HepG2 (cell line): ENCODE measurements around the gene CCDC142. TPM values are rescaled to one million over a fixed set of nuclear protein-coding genes. Genes with fewer than 3 reads are reported as not detected.

Source experiments
- AKAP8 ChIP-seq: sonication (generic); formaldehyde crosslinking; IDR thresholded peaks from 2 replicates; pipeline ENCODE4 v1.5.1; 2020; ENCODE audit warnings: mild to moderate bottlenecking, missing genetic modification reagents
- ATF5 ChIP-seq: sonication (generic); formaldehyde crosslinking; IDR thresholded peaks from 2 replicates; pipeline ENCODE4 v1.4.0; 2020; ENCODE audit warnings: mild to moderate bottlenecking, low read depth, missing genetic modification reagents
- CENPX ChIP-seq: sonication (generic); formaldehyde crosslinking; IDR thresholded peaks from 2 replicates; pipeline ENCODE4 v1.9.0; 2021; ENCODE audit warnings: mild to moderate bottlenecking, missing genetic modification reagents, moderate library complexity
- DMTF1 ChIP-seq: sonication (generic); formaldehyde crosslinking; IDR thresholded peaks from 2 replicates; pipeline ENCODE4 v1.4.0; 2020; ENCODE audit warnings: mild to moderate bottlenecking, missing genetic modification reagents
- FOXK1 ChIP-seq: sonication (generic); formaldehyde crosslinking; IDR thresholded peaks from 2 replicates; pipeline ENCODE4 v1.4.0; 2020; ENCODE audit warnings: low read depth, missing genetic modification reagents, borderline replicate concordance
- GABPA ChIP-seq, 2 experiments: IDR thresholded peaks; 2 replicates each; pipeline ENCODE4 v1.6.1; 2011 to 2016; ENCODE audit warnings: low read depth in 2 of 2, low read length in 1 of 2, missing biosample characterization in 1 of 2, missing genetic modification characterization in 1 of 2
- GTF3A ChIP-seq: sonication (generic); formaldehyde crosslinking; conservative IDR thresholded peaks from 2 replicates; pipeline ENCODE4 v1.4.0; 2020; ENCODE audit warnings: mild to moderate bottlenecking, missing genetic modification reagents
- HES4 ChIP-seq: sonication (generic); formaldehyde crosslinking; IDR thresholded peaks from 2 replicates; pipeline ENCODE4 v1.9.0; 2021; ENCODE audit warnings: mild to moderate bottlenecking, missing genetic modification reagents, borderline replicate concordance
- KMT2B ChIP-seq: IDR thresholded peaks from 2 replicates; pipeline ENCODE4 v1.6.1; 2016; ENCODE audit warnings: missing genetic modification reagents, missing compliant biosample characterization
- MAX ChIP-seq: IDR thresholded peaks from 2 replicates; pipeline ENCODE4 v1.6.1; 2012; ENCODE audit warnings: inconsistent platforms
- MTF1 ChIP-seq: sonication (generic); formaldehyde crosslinking; IDR thresholded peaks from 2 replicates; pipeline ENCODE4 v1.5.0; 2020; ENCODE audit warnings: missing genetic modification reagents
- MXD3 ChIP-seq: IDR thresholded peaks from 2 replicates; pipeline ENCODE4 v1.6.1; 2016; ENCODE audit warnings: mild to moderate bottlenecking, missing biosample characterization, missing genetic modification reagents
- MZF1 ChIP-seq: sonication (generic); formaldehyde crosslinking; IDR thresholded peaks from 2 replicates; pipeline ENCODE4 v1.8.1; 2023; ENCODE audit warnings: mild to moderate bottlenecking, missing genetic modification reagents, borderline replicate concordance
- REPIN1 ChIP-seq: sonication (generic); formaldehyde crosslinking; IDR thresholded peaks from 2 replicates; pipeline ENCODE4 v1.8.0; 2022; ENCODE audit warnings: missing genetic modification reagents, low read depth, mild to moderate bottlenecking, borderline replicate concordance
- ZFP91 ChIP-seq: sonication (generic); formaldehyde crosslinking; IDR thresholded peaks from 2 replicates; pipeline ENCODE4 v1.9.0; 2022; ENCODE audit warnings: missing genetic modification reagents, mild to moderate bottlenecking, borderline replicate concordance
- ZMYM4 ChIP-seq: sonication (generic); formaldehyde crosslinking; IDR thresholded peaks from 2 replicates; pipeline ENCODE4 v1.8.1; 2023; ENCODE audit warnings: mild to moderate bottlenecking, missing genetic modification reagents
- ZNF333 ChIP-seq: sonication (generic); formaldehyde crosslinking; IDR thresholded peaks from 2 replicates; pipeline ENCODE4 v1.4.0; 2020; ENCODE audit warnings: mild to moderate bottlenecking, missing genetic modification reagents, borderline replicate concordance
- ZNF550 ChIP-seq: sonication (generic); formaldehyde crosslinking; IDR thresholded peaks from 2 replicates; pipeline ENCODE4 v1.4.0; 2020; ENCODE audit warnings: mild to moderate bottlenecking, missing genetic modification reagents, borderline replicate concordance
- ZNF557 ChIP-seq: sonication (generic); formaldehyde crosslinking; IDR thresholded peaks from 2 replicates; pipeline ENCODE4 v1.4.0; 2020; ENCODE audit warnings: missing genetic modification reagents
- ZNF580 ChIP-seq: IDR thresholded peaks from 2 replicates; pipeline ENCODE4 v1.6.1; 2016; ENCODE audit warnings: low read depth, borderline replicate concordance
- ZNF749 ChIP-seq: sonication (generic); formaldehyde crosslinking; IDR thresholded peaks from 2 replicates; pipeline ENCODE4 v1.8.0; 2022; ENCODE audit warnings: mild to moderate bottlenecking, missing genetic modification reagents, moderate library complexity, borderline replicate concordance
- ZNF766 ChIP-seq: sonication (generic); formaldehyde crosslinking; IDR thresholded peaks from 2 replicates; pipeline ENCODE4 v1.5.0; 2020; ENCODE audit warnings: missing genetic modification reagents, borderline replicate concordance
- ZNF775 ChIP-seq: sonication (generic); formaldehyde crosslinking; IDR thresholded peaks from 2 replicates; pipeline ENCODE4 v1.4.0; 2020; ENCODE audit warnings: missing genetic modification reagents, mild to moderate bottlenecking, moderate library complexity, borderline replicate concordance
- polyA plus RNA-seq, 8 experiments: library from polyadenylated mRNA; depleted of rRNA in 3 of 8; stranded (reverse) in 7 of 8; unstranded in 1 of 8; fragments of >200 nt; fragmentation: Illumina TruSeq in 4 of 8; extraction: Trizol in 4 of 8; gene quantifications; 2 replicates each; pipeline versions ENCODE4 v1.2.1 to v1.2.3, GENCODE V29; 2011 to 2016; ENCODE audit warnings: low read depth in 4 of 8, missing spikeins in 1 of 8, mixed read lengths in 1 of 8; ENCODE audit not compliant: insufficient read depth in 1 of 8
- total RNA-seq, 5 experiments: library from RNA; depleted of rRNA; stranded (reverse); fragments of >200 nt; fragmentation: Illumina TruSeq; extraction: Trizol; gene quantifications; 2 replicates each; pipeline ENCODE4 v1.2.3, GENCODE V29; 2016; ENCODE audit warnings: low read depth in 1 of 5

CCDC142 gene
- total and polyA plus RNA-seq, 2 of the 13 experiments (the other 11 are each of a cell fraction or from before 2014, with no cell fraction given), result 14.7 to 30.4 TPM

GRCh38 chr2:74472086-74472944 lies 10.5 kb downstream of the CCDC142 start, which contains the start of gene MRPL53 (continued):
- no peak for TF ChIP-seq DMTF1
- peak; percentile 46; the same call in 1 of the 2 replicates for TF ChIP-seq MTF1 (CRISPR knock-in tag)
- peak; percentile 98 for TF ChIP-seq GABPA (IDR thresholded peaks at IDR 0.05; ENCODE audit: low read depth, low read length)
- peak; percentile 100 for TF ChIP-seq GABPA (CRISPR knock-in tag; IDR thresholded peaks at IDR 0.05; ENCODE audit: low read depth)
- peak; percentile 86; the same call in 1 of the 2 replicates for TF ChIP-seq MZF1
- TF ChIP-seq ZNF775 (CRISPR knock-in tag), result peak; percentile 16
- peak; percentile 92 for TF ChIP-seq ZMYM4 (CRISPR knock-in tag)
- TF ChIP-seq ATF5 (CRISPR knock-in tag), result peak; percentile 97
- TF ChIP-seq ZNF333 (CRISPR knock-in tag), result peak; percentile 97
- peak; percentile 18 for TF ChIP-seq ZNF550 (CRISPR knock-in tag)
- peak; percentile 96 for TF ChIP-seq KMT2B (CRISPR knock-in tag)
- TF ChIP-seq REPIN1 (CRISPR knock-in tag), result peak; percentile 98
- peak; percentile 97; the same call in 1 of the 2 replicates for TF ChIP-seq MXD3 (CRISPR knock-in tag)
- peak; percentile 98; the same call in 1 of the 2 replicates for TF ChIP-seq ZNF580 (CRISPR knock-in tag)
- TF ChIP-seq MAX, result peak; percentile 95
- peak; percentile 98 for TF ChIP-seq ZFP91 (CRISPR knock-in tag)
- TF ChIP-seq FOXK1 (CRISPR knock-in tag), result peak; percentile 86; the same call in 1 of the 2 replicates
- peak; percentile 99 for TF ChIP-seq ZNF749 (CRISPR knock-in tag)
- TF ChIP-seq ZNF766, result peak; percentile 94; the same call in 1 of the 2 replicates
- no peak; the same call in none of the 2 replicates for TF ChIP-seq HES4 (CRISPR knock-in tag)
- no peak; the same call in 1 of the 2 replicates for TF ChIP-seq ZNF557 (CRISPR knock-in tag)
- TF ChIP-seq GTF3A (CRISPR knock-in tag), result no peak
- no peak for TF ChIP-seq CENPX
- peak; percentile 100 for TF ChIP-seq AKAP8
